Measurements from ENCODE around the gene SPAST. TPM values are rescaled to one million over a fixed set of nuclear protein-coding genes. Genes with fewer than 3 reads are reported as not detected.

The SPAST gene
- total and polyA plus RNA-seq, 7 donors = 5.9 to 24.8 (median 13.9) TPM

- H3K9me3 ChIP-seq = no peaks in the 10 kb centered on the region
- H3K4me3 ChIP-seq = peak overlapping the region; percentile 84
- 3% methylated on average over 11 of the region's 11 CpGs for WGBS, 3 donors
- ATAC-seq = no peak
- peak overlapping the region; percentile 92 for H3K27ac ChIP-seq
- intact Hi-C loops (cut with DNase I) = loop anchor here in 1 of 2 donors (10.0 kb wide), 1 partner anchor 151 kb away; the partner anchor contains the start of gene MEMO1
- H3K4me1 ChIP-seq = peaks cover 16% of the 10 kb centered on the region
- H3K36me3 ChIP-seq (ENCODE audit: insufficient read depth in 1 of 2, low read depth in 1 of 2) = peaks cover 0 to 13% of the 10 kb centered on the region in 2 donors
- DNase-seq = no peak
- no peak for TF ChIP-seq CTCF (IDR thresholded peaks at IDR 0.05)
- H3K27me3 ChIP-seq (ENCODE audit: insufficient read depth in 3 of 3, low read length in 2 of 3) = no peaks in the 10 kb centered on the region
Observed at GRCh38 chr2:32166115-32166574, 102.8 kb downstream of the SPAST start.

GRCh38 chr2:32168513-32168912 is 105.2 kb downstream of the SPAST start:
- H3K27me3 ChIP-seq (ENCODE audit: insufficient read depth in 3 of 3, low read length in 2 of 3) = no peaks in the 10 kb centered on the region
- no peak overlapping the region for H3K27ac ChIP-seq
- TF ChIP-seq CTCF (IDR thresholded peaks at IDR 0.05) = no peak
- intact Hi-C loops (cut with DNase I) = loop anchor here in 1 of 2 donors (10.0 kb wide), 1 partner anchor 154 kb away; the partner anchor contains the start of gene MEMO1
- 80 to 97% (median 84%) methylated on average over 2 of the region's 2 CpGs for WGBS, 3 donors
- H3K36me3 ChIP-seq (ENCODE audit: insufficient read depth in 1 of 2, low read depth in 1 of 2) = peaks cover 6 to 37% of the 10 kb centered on the region in 2 donors
- H3K9me3 ChIP-seq = no peaks in the 10 kb centered on the region
- H3K4me1 ChIP-seq = peaks cover 16% of the 10 kb centered on the region
- DNase-seq (no peak), ATAC-seq (no peak)
- H3K4me3 ChIP-seq = no peak overlapping the region

- Histone ChIP-seq H3K27me3 (ENCODE audit: insufficient read depth in 3 of 3, low read length in 2 of 3) (no peaks in the 10 kb centered on the region), H3K9me3 (no peaks in the 10 kb centered on the region), H3K36me3 (ENCODE audit: insufficient read depth in 1 of 2, low read depth in 1 of 2) (peaks cover 6 to 72% of the 10 kb centered on the region in 2 donors), H3K4me1 (peaks cover under 1% of the 10 kb centered on the region), H3K4me3 (no peak overlapping the region), H3K27ac (no peak overlapping the region)
- WGBS, 3 donors = 93 to 96% (median 93%) methylated on average over 2 of the region's 2 CpGs
- no peak for TF ChIP-seq CTCF (IDR thresholded peaks at IDR 0.05)
- intact Hi-C loops (cut with DNase I) = no loop called here
- DNase-seq (no peak), ATAC-seq (no peak)
Observed at GRCh38 chr2:32172870-32173269, 109.5 kb downstream of the SPAST start.

GRCh38 chr2:32182667-32183066 is 119.3 kb downstream of the SPAST start:
- Histone ChIP-seq H3K4me1 (peaks cover 4% of the 10 kb centered on the region), H3K27me3 (ENCODE audit: insufficient read depth in 3 of 3, low read length in 2 of 3) (no peaks in the 10 kb centered on the region), H3K4me3 (no peak overlapping the region), H3K9me3 (no peaks in the 10 kb centered on the region), H3K27ac (no peak overlapping the region), H3K36me3 (ENCODE audit: insufficient read depth in 1 of 2, low read depth in 1 of 2) (peaks cover 6 to 77% of the 10 kb centered on the region in 2 donors)
- intact Hi-C loops (cut with DNase I) = no loop called here
- DNase-seq (no peak), ATAC-seq (peak; percentile 57 to 86 (median 77))
- TF ChIP-seq CTCF (IDR thresholded peaks at IDR 0.05) = no peak
- WGBS, 3 donors = 35 to 62% (median 51%) methylated on average over 6 of the region's 6 CpGs

GRCh38 chr2:32189011-32189410 is 125.7 kb downstream of the SPAST start:
- WGBS, 3 donors = 86 to 96% (median 90%) methylated on average over 6 of the region's 6 CpGs
- intact Hi-C loops (cut with DNase I) = no loop called here
- DNase-seq (no peak), ATAC-seq (no peak)
- H3K4me1 ChIP-seq = no peaks in the 10 kb centered on the region
- H3K9me3 ChIP-seq = no peaks in the 10 kb centered on the region
- H3K4me3 ChIP-seq = no peak overlapping the region
- H3K27ac ChIP-seq = no peak overlapping the region
- no peak for TF ChIP-seq CTCF (IDR thresholded peaks at IDR 0.05)
- H3K27me3 ChIP-seq (ENCODE audit: insufficient read depth in 3 of 3, low read length in 2 of 3) = no peaks in the 10 kb centered on the region
- peaks cover 0 to 60% of the 10 kb centered on the region in 2 donors for H3K36me3 ChIP-seq (ENCODE audit: insufficient read depth in 1 of 2, low read depth in 1 of 2)

Data from psoas muscle (tissue), 8 donors.